K562 (cell line): ENCODE data around the gene NUP62CL. TPM values are rescaled to one million over a fixed set of nuclear protein-coding genes. Genes with fewer than 3 reads are reported as not detected.
A peak's percentile ranks its signal among the peaks of the same experiment; 100 is the strongest.

Experiments
- GTF2A2 ChIP-seq: IDR thresholded peaks from 2 replicates; pipeline ENCODE4 v1.6.1; 2016; ENCODE audit warnings: mild to moderate bottlenecking, missing genetic modification characterization, missing compliant biosample characterization
- LCOR ChIP-seq: sonication (generic); formaldehyde crosslinking; IDR thresholded peaks from 2 replicates; pipeline ENCODE4 v1.8.0; 2022; ENCODE audit warnings: mild to moderate bottlenecking, missing genetic modification reagents
- MED1 ChIP-seq: sonication (generic); formaldehyde crosslinking; IDR thresholded peaks from 2 replicates; pipeline ENCODE4 v1.8.1; 2023; ENCODE audit warnings: missing genetic modification reagents, borderline replicate concordance
- NBN ChIP-seq: fragments of 450-650 bp; IDR thresholded peaks from 2 replicates; pipeline ENCODE4 v1.6.1; 2016; ENCODE audit warnings: low read depth, mild to moderate bottlenecking
- POLR2A ChIP-seq: fragments of 450-650 bp; conservative IDR thresholded peaks from 2 replicates; pipeline ENCODE4 v1.6.1; 2016
- RBBP5 ChIP-seq: fragments of 200-600 bp; sonication (generic); IDR thresholded peaks from 2 replicates; pipeline ENCODE4 v1.6.1; 2012; ENCODE audit warnings: borderline replicate concordance, mild to moderate bottlenecking, low read length, control low read depth, inconsistent platforms; ENCODE audit not compliant: insufficient read depth, poor library complexity, severe bottlenecking
- SIN3B ChIP-seq: fragments of 450-650 bp; IDR thresholded peaks from 2 replicates; pipeline ENCODE4 v1.6.1; 2017; ENCODE audit warnings: low read depth, mild to moderate bottlenecking, moderate library complexity
- SRSF9 ChIP-seq: fragments of 200-400 bp; formaldehyde crosslinking; IDR thresholded peaks from 2 replicates; pipeline ENCODE4 v1.6.1; 2017; ENCODE audit warnings: low read depth, low read length, borderline replicate concordance
- TAF1 ChIP-seq: IDR thresholded peaks from 2 replicates; pipeline ENCODE4 v1.6.1; 2011; ENCODE audit warnings: mild to moderate bottlenecking, low read length, moderate library complexity; ENCODE audit not compliant: insufficient read depth, control insufficient read depth, severe bottlenecking; ENCODE audit errors: extremely low read depth
- TAF9B ChIP-seq: fragments of 450-650 bp; IDR thresholded peaks from 2 replicates; pipeline ENCODE4 v1.6.1; 2018; ENCODE audit warnings: mild to moderate bottlenecking; ENCODE audit not compliant: partially characterized antibody
- ZBTB1 ChIP-seq: sonication (generic); formaldehyde crosslinking; IDR thresholded peaks from 2 replicates; pipeline ENCODE4 v1.8.1; 2023; ENCODE audit warnings: missing genetic modification reagents, low read depth, mild to moderate bottlenecking, borderline replicate concordance
- ZBTB7A ChIP-seq: IDR thresholded peaks from 2 replicates; pipeline ENCODE4 v1.6.1; 2011; ENCODE audit warnings: low read depth, mild to moderate bottlenecking, low read length, moderate library complexity, borderline replicate concordance; ENCODE audit not compliant: control insufficient read depth
- ZNF212 ChIP-seq: fragments of 450-650 bp; formaldehyde crosslinking; IDR thresholded peaks from 2 replicates; pipeline ENCODE4 v1.4.0; 2020; ENCODE audit warnings: mild to moderate bottlenecking
- ZNF764 ChIP-seq: fragments of 250-450 bp; sonication (Bioruptor Pico); IDR thresholded peaks from 2 replicates; pipeline ENCODE4 v1.4.0; 2020; ENCODE audit warnings: low read depth, mild to moderate bottlenecking, moderate library complexity
- polyA plus RNA-seq, 8 experiments: library from polyadenylated mRNA; depleted of rRNA in 4 of 8; stranded (reverse) in 5 of 8; unstranded in 3 of 8; fragments of >200 nt; fragmentation: Nextera tagmentation in 2 of 8; fragmentation: Illumina TruSeq in 1 of 8; extraction: Ambion mirVana in 2 of 8; extraction: Trizol in 1 of 8; gene quantifications; 2 replicates each; pipeline versions ENCODE4 v1.2.1 to v1.2.3, GENCODE V29; 2011 to 2014; ENCODE audit warnings: inconsistent platforms in 1 of 8, missing spikeins in 1 of 8
- total RNA-seq, 7 experiments: library from RNA; depleted of rRNA in 6 of 7; stranded (reverse); fragments of >200 nt in 6 of 7; fragmentation: Illumina TruSeq in 2 of 7; extraction: Trizol in 2 of 7; gene quantifications; 2 replicates each; pipeline versions ENCODE4 v1.2.1 to v1.2.3, GENCODE V29; 2011 to 2021; ENCODE audit warnings: low replicate concordance in 1 of 7
- TF ChIP-seq, protein P1 (sequence below): fragments of 200-800 bp; sonication (Bioruptor generic); IDR thresholded peaks from 2 replicates; pipeline ENCODE4 v1.6.1; 2017; ENCODE audit warnings: missing genetic modification characterization, missing compliant biosample characterization
- TF ChIP-seq, protein P2 (sequence below): fragments of 450-650 bp; IDR thresholded peaks from one replicate; pipeline ENCODE4 v1.6.1; 2018; ENCODE audit warnings: mild to moderate bottlenecking, moderate library complexity; ENCODE audit not compliant: partially characterized antibody
- TF ChIP-seq, protein P3 (sequence below): IDR thresholded peaks from 2 replicates; pipeline ENCODE4 v1.6.1; 2011; ENCODE audit not compliant: insufficient read length; ENCODE audit errors: extremely low read depth
- TF ChIP-seq, protein P4 (sequence below): conservative IDR thresholded peaks from 2 replicates; pipeline ENCODE4 v1.6.1; 2011; ENCODE audit warnings: low read depth, mild to moderate bottlenecking, low read length; ENCODE audit not compliant: control insufficient read depth
- TF ChIP-seq, protein P5 (sequence below), 3 experiments: IDR thresholded peaks in 2 of 3; conservative IDR thresholded peaks in 1 of 3; 2 replicates each; pipeline ENCODE4 v1.5.1; 2011 to 2012; ENCODE audit warnings: low read length in 3 of 3, mild to moderate bottlenecking in 3 of 3, control low read depth in 2 of 3, improper control_type of control experiment in 1 of 3, inconsistent platforms in 1 of 3, low read depth in 1 of 3, mixed read lengths in 1 of 3, moderate library complexity in 1 of 3; ENCODE audit not compliant: insufficient read depth in 2 of 3

The NUP62CL gene
- total and polyA plus RNA-seq, 9 of the 15 experiments (the other 6 are each of a cell fraction or from before 2014, with no cell fraction given) = 29.7 to 101 (median 42.7) TPM

DNA sequence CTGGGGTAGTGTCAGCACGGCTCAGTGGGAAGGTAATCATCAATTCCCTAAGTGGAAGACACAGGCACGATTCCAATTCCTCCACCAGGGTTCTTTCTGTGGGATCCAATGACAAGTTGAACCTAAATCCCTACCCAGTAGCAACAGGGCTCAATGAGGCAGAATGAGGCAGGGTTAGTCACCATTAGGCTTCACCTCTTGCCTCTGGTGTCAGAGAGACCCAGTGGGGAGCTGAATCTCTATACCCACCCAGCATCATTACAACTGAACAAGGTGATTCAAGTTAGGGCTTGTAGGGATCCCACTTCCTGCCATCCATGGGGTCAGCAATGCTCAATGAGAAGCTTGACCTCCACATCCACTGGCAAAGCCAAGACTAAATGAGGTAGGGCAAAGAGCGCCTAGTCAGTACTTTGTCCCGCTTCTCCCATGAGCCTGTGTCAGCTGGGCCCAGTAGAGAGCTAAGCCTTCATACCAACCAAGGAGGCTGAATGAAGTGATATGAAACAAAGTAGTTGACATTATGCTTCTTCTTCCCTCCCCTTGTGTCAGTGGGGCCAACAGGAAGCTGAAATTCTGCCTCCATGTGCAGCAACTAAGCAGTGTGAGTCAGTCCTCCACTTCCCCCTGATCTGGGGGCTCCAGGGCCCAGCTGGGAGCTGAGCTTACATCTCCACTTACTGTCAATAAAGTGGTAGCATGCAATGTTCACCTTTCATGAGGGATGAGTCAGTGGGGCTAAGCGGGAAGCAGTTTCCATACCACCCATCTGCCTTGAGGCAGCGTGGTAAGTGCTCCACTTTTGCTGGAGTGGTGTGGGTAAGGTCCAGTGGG is 51.2 kb downstream of the NUP62CL start (continued):
- TF ChIP-seq, protein P1, sequence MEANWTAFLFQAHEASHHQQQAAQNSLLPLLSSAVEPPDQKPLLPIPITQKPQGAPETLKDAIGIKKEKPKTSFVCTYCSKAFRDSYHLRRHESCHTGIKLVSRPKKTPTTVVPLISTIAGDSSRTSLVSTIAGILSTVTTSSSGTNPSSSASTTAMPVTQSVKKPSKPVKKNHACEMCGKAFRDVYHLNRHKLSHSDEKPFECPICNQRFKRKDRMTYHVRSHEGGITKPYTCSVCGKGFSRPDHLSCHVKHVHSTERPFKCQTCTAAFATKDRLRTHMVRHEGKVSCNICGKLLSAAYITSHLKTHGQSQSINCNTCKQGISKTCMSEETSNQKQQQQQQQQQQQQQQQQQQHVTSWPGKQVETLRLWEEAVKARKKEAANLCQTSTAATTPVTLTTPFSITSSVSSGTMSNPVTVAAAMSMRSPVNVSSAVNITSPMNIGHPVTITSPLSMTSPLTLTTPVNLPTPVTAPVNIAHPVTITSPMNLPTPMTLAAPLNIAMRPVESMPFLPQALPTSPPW (CRISPR knock-in tag) = peak; percentile 23; the same call in 1 of the 2 replicates
- TF ChIP-seq, protein P2, sequence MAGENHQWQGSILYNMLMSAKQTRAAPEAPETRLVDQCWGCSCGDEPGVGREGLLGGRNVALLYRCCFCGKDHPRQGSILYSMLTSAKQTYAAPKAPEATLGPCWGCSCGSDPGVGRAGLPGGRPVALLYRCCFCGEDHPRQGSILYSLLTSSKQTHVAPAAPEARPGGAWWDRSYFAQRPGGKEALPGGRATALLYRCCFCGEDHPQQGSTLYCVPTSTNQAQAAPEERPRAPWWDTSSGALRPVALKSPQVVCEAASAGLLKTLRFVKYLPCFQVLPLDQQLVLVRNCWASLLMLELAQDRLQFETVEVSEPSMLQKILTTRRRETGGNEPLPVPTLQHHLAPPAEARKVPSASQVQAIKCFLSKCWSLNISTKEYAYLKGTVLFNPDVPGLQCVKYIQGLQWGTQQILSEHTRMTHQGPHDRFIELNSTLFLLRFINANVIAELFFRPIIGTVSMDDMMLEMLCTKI = no peak
- TF ChIP-seq POLR2A (0 out of 2 replicates have a peak, but pooled peaks have one; percentile 34), TAF9B (no peak), NBN (no peak), LCOR (0 out of 2 replicates have a peak, but pooled peaks have one; percentile 22), ZNF212 (CRISPR knock-in tag) (no peak), GTF2A2 (no peak), ZBTB1 (no peak), ZBTB7A (0 out of 2 replicates have a peak, but pooled peaks have one; percentile 24), MED1 (no peak), SRSF9 (no peak), ZNF764 (CRISPR knock-in tag) (no peak), RBBP5 (no peak), SIN3B (no peak), TAF1 (peak; percentile 22)
- TF ChIP-seq, protein P3, sequence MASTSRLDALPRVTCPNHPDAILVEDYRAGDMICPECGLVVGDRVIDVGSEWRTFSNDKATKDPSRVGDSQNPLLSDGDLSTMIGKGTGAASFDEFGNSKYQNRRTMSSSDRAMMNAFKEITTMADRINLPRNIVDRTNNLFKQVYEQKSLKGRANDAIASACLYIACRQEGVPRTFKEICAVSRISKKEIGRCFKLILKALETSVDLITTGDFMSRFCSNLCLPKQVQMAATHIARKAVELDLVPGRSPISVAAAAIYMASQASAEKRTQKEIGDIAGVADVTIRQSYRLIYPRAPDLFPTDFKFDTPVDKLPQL = no peak
- TF ChIP-seq, protein P4, sequence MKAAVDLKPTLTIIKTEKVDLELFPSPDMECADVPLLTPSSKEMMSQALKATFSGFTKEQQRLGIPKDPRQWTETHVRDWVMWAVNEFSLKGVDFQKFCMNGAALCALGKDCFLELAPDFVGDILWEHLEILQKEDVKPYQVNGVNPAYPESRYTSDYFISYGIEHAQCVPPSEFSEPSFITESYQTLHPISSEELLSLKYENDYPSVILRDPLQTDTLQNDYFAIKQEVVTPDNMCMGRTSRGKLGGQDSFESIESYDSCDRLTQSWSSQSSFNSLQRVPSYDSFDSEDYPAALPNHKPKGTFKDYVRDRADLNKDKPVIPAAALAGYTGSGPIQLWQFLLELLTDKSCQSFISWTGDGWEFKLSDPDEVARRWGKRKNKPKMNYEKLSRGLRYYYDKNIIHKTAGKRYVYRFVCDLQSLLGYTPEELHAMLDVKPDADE = no peak
- TF ChIP-seq, protein P5, sequence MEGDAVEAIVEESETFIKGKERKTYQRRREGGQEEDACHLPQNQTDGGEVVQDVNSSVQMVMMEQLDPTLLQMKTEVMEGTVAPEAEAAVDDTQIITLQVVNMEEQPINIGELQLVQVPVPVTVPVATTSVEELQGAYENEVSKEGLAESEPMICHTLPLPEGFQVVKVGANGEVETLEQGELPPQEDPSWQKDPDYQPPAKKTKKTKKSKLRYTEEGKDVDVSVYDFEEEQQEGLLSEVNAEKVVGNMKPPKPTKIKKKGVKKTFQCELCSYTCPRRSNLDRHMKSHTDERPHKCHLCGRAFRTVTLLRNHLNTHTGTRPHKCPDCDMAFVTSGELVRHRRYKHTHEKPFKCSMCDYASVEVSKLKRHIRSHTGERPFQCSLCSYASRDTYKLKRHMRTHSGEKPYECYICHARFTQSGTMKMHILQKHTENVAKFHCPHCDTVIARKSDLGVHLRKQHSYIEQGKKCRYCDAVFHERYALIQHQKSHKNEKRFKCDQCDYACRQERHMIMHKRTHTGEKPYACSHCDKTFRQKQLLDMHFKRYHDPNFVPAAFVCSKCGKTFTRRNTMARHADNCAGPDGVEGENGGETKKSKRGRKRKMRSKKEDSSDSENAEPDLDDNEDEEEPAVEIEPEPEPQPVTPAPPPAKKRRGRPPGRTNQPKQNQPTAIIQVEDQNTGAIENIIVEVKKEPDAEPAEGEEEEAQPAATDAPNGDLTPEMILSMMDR (IDR thresholded peaks at IDR 0.05 in 2 of 3, conservative IDR thresholded peaks at IDR 0.05 in 1 of 3; ENCODE audit: insufficient read depth in 2 of 3, low read depth in 1 of 3, low read length in 3 of 3) = no peak
